Measurements from ENCODE around the gene GAMT. TPM values are rescaled to one million over a fixed set of nuclear protein-coding genes. Genes with fewer than 3 reads are reported as not detected.
A peak's percentile ranks its signal among the peaks of the same experiment; 100 is the strongest.

GAMT gene
- total and polyA plus RNA-seq, 2 of the 13 experiments (the other 11 are each of a cell fraction or from before 2014, with no cell fraction given), result 115 to 124 TPM

- TF ChIP-seq, protein P1, sequence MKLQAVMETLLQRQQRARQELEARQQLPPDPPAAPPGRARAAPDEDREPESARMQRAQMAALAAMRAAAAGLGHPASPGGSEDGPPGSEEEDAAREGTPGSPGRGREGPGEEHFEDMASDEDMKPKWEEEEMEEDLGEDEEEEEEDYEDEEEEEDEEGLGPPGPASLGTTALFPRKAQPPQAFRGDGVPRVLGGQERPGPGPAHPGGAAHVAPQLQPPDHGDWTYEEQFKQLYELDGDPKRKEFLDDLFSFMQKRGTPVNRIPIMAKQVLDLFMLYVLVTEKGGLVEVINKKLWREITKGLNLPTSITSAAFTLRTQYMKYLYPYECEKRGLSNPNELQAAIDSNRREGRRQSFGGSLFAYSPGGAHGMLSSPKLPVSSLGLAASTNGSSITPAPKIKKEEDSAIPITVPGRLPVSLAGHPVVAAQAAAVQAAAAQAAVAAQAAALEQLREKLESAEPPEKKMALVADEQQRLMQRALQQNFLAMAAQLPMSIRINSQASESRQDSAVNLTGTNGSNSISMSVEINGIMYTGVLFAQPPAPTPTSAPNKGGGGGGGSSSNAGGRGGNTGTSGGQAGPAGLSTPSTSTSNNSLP (IDR thresholded peaks at IDR 0.05; ENCODE audit: low read depth, low read length), result no peak
- TF ChIP-seq ZNF841 (CRISPR knock-in tag; IDR thresholded peaks at IDR 0.05; ENCODE audit: borderline replicate concordance) (no peak), CBX5 (CRISPR knock-in tag; IDR thresholded peaks at IDR 0.05; ENCODE audit: borderline replicate concordance) (no peak), ZNF746 (CRISPR knock-in tag; IDR thresholded peaks at IDR 0.05) (no peak), ZNF275 (CRISPR knock-in tag; IDR thresholded peaks at IDR 0.05; ENCODE audit: borderline replicate concordance) (0 out of 2 replicates have a peak, but pooled peaks have one; percentile 23), EHMT2 (IDR thresholded peaks at IDR 0.05; ENCODE audit: borderline replicate concordance, low read depth, low read length) (no peak), FOXC1 (CRISPR knock-in tag; IDR thresholded peaks at IDR 0.05; ENCODE audit: borderline replicate concordance) (no peak), ZMYM4 (CRISPR knock-in tag; IDR thresholded peaks at IDR 0.05) (no peak), ZNF446 (CRISPR knock-in tag; IDR thresholded peaks at IDR 0.05) (0 out of 2 replicates have a peak, but pooled peaks have one; percentile 42), ASH2L (IDR thresholded peaks at IDR 0.05; ENCODE audit: insufficient read length, low read depth, low read length) (no peak), GATAD1 (CRISPR knock-in tag; IDR thresholded peaks at IDR 0.05) (no peak), ZNF7 (CRISPR knock-in tag; IDR thresholded peaks at IDR 0.05) (no peak)
- TF ChIP-seq, protein P2, sequence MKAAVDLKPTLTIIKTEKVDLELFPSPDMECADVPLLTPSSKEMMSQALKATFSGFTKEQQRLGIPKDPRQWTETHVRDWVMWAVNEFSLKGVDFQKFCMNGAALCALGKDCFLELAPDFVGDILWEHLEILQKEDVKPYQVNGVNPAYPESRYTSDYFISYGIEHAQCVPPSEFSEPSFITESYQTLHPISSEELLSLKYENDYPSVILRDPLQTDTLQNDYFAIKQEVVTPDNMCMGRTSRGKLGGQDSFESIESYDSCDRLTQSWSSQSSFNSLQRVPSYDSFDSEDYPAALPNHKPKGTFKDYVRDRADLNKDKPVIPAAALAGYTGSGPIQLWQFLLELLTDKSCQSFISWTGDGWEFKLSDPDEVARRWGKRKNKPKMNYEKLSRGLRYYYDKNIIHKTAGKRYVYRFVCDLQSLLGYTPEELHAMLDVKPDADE (CRISPR knock-in tag; IDR thresholded peaks at IDR 0.05), result no peak
- TF ChIP-seq, protein P3, sequence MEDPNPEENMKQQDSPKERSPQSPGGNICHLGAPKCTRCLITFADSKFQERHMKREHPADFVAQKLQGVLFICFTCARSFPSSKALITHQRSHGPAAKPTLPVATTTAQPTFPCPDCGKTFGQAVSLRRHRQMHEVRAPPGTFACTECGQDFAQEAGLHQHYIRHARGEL (CRISPR knock-in tag; IDR thresholded peaks at IDR 0.05), result no peak
- TF ChIP-seq, protein P4, sequence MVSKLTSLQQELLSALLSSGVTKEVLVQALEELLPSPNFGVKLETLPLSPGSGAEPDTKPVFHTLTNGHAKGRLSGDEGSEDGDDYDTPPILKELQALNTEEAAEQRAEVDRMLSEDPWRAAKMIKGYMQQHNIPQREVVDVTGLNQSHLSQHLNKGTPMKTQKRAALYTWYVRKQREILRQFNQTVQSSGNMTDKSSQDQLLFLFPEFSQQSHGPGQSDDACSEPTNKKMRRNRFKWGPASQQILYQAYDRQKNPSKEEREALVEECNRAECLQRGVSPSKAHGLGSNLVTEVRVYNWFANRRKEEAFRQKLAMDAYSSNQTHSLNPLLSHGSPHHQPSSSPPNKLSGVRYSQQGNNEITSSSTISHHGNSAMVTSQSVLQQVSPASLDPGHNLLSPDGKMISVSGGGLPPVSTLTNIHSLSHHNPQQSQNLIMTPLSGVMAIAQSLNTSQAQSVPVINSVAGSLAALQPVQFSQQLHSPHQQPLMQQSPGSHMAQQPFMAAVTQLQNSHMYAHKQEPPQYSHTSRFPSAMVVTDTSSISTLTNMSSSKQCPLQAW (CRISPR knock-in tag; IDR thresholded peaks at IDR 0.05), result no peak
- TF ChIP-seq, protein P5, sequence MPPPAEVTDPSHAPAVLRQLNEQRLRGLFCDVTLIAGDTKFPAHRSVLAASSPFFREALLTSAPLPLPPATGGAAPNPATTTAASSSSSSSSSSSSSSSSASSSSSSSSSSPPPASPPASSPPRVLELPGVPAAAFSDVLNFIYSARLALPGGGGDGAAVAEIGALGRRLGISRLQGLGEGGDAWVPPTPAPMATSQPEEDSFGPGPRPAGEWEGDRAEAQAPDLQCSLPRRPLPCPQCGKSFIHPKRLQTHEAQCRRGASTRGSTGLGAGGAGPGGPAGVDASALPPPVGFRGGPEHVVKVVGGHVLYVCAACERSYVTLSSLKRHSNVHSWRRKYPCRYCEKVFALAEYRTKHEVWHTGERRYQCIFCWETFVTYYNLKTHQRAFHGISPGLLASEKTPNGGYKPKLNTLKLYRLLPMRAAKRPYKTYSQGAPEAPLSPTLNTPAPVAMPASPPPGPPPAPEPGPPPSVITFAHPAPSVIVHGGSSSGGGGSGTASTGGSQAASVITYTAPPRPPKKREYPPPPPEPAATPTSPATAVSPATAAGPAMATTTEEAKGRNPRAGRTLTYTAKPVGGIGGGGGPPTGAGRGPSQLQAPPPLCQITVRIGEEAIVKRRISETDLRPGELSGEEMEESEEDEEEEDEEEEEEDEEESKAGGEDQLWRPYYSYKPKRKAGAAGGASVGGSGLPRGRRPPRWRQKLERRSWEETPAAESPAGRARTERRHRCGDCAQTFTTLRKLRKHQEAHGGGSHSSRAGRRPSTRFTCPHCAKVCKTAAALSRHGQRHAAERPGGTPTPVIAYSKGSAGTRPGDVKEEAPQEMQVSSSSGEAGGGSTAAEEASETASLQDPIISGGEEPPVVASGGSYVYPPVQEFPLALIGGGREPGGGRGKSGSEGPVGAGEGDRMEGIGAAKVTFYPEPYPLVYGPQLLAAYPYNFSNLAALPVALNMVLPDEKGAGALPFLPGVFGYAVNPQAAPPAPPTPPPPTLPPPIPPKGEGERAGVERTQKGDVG (CRISPR knock-in tag; IDR thresholded peaks at IDR 0.05; ENCODE audit: borderline replicate concordance), result no peak
- TF ChIP-seq, protein P6, sequence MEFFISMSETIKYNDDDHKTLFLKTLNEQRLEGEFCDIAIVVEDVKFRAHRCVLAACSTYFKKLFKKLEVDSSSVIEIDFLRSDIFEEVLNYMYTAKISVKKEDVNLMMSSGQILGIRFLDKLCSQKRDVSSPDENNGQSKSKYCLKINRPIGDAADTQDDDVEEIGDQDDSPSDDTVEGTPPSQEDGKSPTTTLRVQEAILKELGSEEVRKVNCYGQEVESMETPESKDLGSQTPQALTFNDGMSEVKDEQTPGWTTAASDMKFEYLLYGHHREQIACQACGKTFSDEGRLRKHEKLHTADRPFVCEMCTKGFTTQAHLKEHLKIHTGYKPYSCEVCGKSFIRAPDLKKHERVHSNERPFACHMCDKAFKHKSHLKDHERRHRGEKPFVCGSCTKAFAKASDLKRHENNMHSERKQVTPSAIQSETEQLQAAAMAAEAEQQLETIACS (CRISPR knock-in tag; IDR thresholded peaks at IDR 0.05), result 0 out of 2 replicates have a peak, but pooled peaks have one; percentile 1
Observed at GRCh38 chr19:1407528-1408299, 6.4 kb upstream of the GAMT start, which contains the start of gene DAZAP1 (continued).

All from HepG2 (cell line).